Right lung (tissue), 5 donors: ENCODE data around the gene TOR4A. TPM values are rescaled to one million over a fixed set of nuclear protein-coding genes. Genes with fewer than 3 reads are reported as not detected.

Experiments
- polyA plus RNA-seq, 5 donors: library from polyadenylated mRNA; unstranded; fragments of 120-200 nt; gene quantifications; one replicate each; pipeline versions ENCODE4 v1.2.1 to v1.2.3, GENCODE V29; 2013; ENCODE audit warnings: inconsistent platforms in 1 of 5, low replicate concordance in 1 of 5; ENCODE audit not compliant: insufficient read length in 5 of 5, insufficient read depth in 1 of 5

The TOR4A gene
- polyA plus RNA-seq, 5 donors: 6.6 to 17.8 (median 10.3) TPM

Other genes starting within 250 kb of the TOR4A start
- 10 to 100 TPM; 16.0 to 35.7 (median 21.0) TPM for gene ABCA2, start 249.5 kb upstream of the TOR4A start, polyA plus RNA-seq
- gene FUT7, start 245.6 kb upstream of the TOR4A start, polyA plus RNA-seq: under 1 TPM in 1 of 5 donors, not detected in 4; 0.08 TPM
- 10 to 100 TPM; 20.6 to 61.5 (median 33.8) TPM for gene NPDC1, start 231.5 kb upstream of the TOR4A start, polyA plus RNA-seq
- gene ENTPD2, start 223.7 kb upstream of the TOR4A start, polyA plus RNA-seq: 1 to 10 TPM; 2.0 to 5.4 (median 3.2) TPM
- 10 to 100 TPM in 3 of 5 donors, 1 to 10 TPM in 2; 8.9 to 13.7 (median 10.3) TPM for gene SAPCD2, start 207.2 kb upstream of the TOR4A start, polyA plus RNA-seq
- gene UAP1L1, start 200.2 kb upstream of the TOR4A start, polyA plus RNA-seq: 1 to 10 TPM; 4.6 to 8.4 (median 5.6) TPM
- gene MAN1B1, start 190.7 kb upstream of the TOR4A start, polyA plus RNA-seq: 10 to 100 TPM; 50.7 to 68.6 (median 60.1) TPM
- 10 to 100 TPM; 27.2 to 50.4 (median 48.6) TPM for gene DPP7, start 163.0 kb upstream of the TOR4A start, polyA plus RNA-seq
- under 1 TPM; 0.12 to 0.51 (median 0.23) TPM for gene GRIN1, start 138.6 kb upstream of the TOR4A start, polyA plus RNA-seq
- under 1 TPM in 4 of 5 donors, not detected in 1; 0.23 to 0.49 (median 0.37) TPM for gene LRRC26, start 107.7 kb upstream of the TOR4A start, polyA plus RNA-seq
- not detected for gene TMEM210, start 105.7 kb upstream of the TOR4A start, polyA plus RNA-seq
- 10 to 100 TPM; 34.4 to 53.0 (median 44.4) TPM for gene ANAPC2, start 89.2 kb upstream of the TOR4A start, polyA plus RNA-seq
- 10 to 100 TPM; 34.4 to 69.2 (median 43.9) TPM for gene SSNA1, start 89.0 kb upstream of the TOR4A start, polyA plus RNA-seq
- 10 to 100 TPM in 2 of 5 donors, 1 to 10 TPM in 3; 5.9 to 12.1 (median 7.6) TPM for gene TPRN, start 77.0 kb upstream of the TOR4A start, polyA plus RNA-seq
- gene TMEM203, start 72.1 kb upstream of the TOR4A start, polyA plus RNA-seq: 10 to 100 TPM; 31.5 to 40.1 (median 35.4) TPM
- 10 to 100 TPM in 2 of 5 donors, 1 to 10 TPM in 3; 6.9 to 16.1 (median 9.8) TPM for gene NDOR1, start 72.0 kb upstream of the TOR4A start, polyA plus RNA-seq
- gene RNF208, start 55.5 kb upstream of the TOR4A start, polyA plus RNA-seq: 10 to 100 TPM in 1 of 5 donors, 1 to 10 TPM in 4; 3.2 to 10.8 (median 6.3) TPM
- gene CYSRT1, start 52.6 kb upstream of the TOR4A start, polyA plus RNA-seq: 1 to 10 TPM in 4 of 5 donors, under 1 TPM in 1; 0.96 to 3.0 (median 2.0) TPM
- 1 to 10 TPM; 1.5 to 3.8 (median 3.5) TPM for gene RNF224, start 50.2 kb upstream of the TOR4A start, polyA plus RNA-seq
- 1 to 10 TPM in 4 of 5 donors, under 1 TPM in 1; 0.84 to 2.5 (median 1.9) TPM for gene SLC34A3, start 46.8 kb upstream of the TOR4A start, polyA plus RNA-seq
- 100 to 1,000 TPM; 211 to 322 (median 258) TPM for gene TUBB4B, start 36.4 kb upstream of the TOR4A start, polyA plus RNA-seq
- gene STPG3, start 26.4 kb upstream of the TOR4A start, polyA plus RNA-seq: 1 to 10 TPM in 2 of 5 donors, under 1 TPM in 3; 0.26 to 1.5 (median 0.98) TPM
- gene NELFB, start 22.4 kb upstream of the TOR4A start, polyA plus RNA-seq: 10 to 100 TPM; 43.3 to 73.2 (median 55.3) TPM
- gene NRARP, start 24.5 kb downstream of the TOR4A start, polyA plus RNA-seq: 10 to 100 TPM in 1 of 5 donors, 1 to 10 TPM in 4; 7.5 to 14.7 (median 9.0) TPM
- 10 to 100 TPM; 10.9 to 22.0 (median 15.0) TPM for gene EXD3, start 145.4 kb downstream of the TOR4A start, polyA plus RNA-seq
- gene NOXA1, start 145.7 kb downstream of the TOR4A start, polyA plus RNA-seq: 1 to 10 TPM; 3.9 to 8.4 (median 6.9) TPM
- gene ENTPD8, start 163.6 kb downstream of the TOR4A start, polyA plus RNA-seq: under 1 TPM; 0.32 to 0.63 (median 0.52) TPM
- 10 to 100 TPM; 31.1 to 46.8 (median 40.3) TPM for gene NSMF, start 181.6 kb downstream of the TOR4A start, polyA plus RNA-seq